DOHH2 (cell line): ENCODE measurements around the gene ATP6V0D1.

Source experiments
- H3F3A ChIP-seq: fragments of 200-600 bp; sonication (generic), shearing (Covaris generic); 2 replicates; pipeline ENCODE4 v1.6.0; 2016; ENCODE audit warnings: antibody characterized with exemption, mild to moderate bottlenecking; ENCODE audit not compliant: control insufficient read depth, insufficient read depth
- H3K27ac ChIP-seq: fragments of 200-600 bp; sonication (generic); 2 replicates; pipeline ENCODE4 v1.5.1; 2014; ENCODE audit warnings: low read depth, mild to moderate bottlenecking, low read length, moderate library complexity
- H3K27me3 ChIP-seq: fragments of 200-600 bp; sonication (generic); 2 replicates; pipeline ENCODE4 v1.6.1; 2014; ENCODE audit warnings: mild to moderate bottlenecking, low read length, mixed read lengths; ENCODE audit not compliant: control insufficient read depth
- H3K36me3 ChIP-seq: fragments of 200-600 bp; sonication (generic); 2 replicates; pipeline ENCODE4 v1.6.1; 2014; ENCODE audit warnings: mild to moderate bottlenecking, low read length, moderate library complexity, mixed read lengths; ENCODE audit not compliant: control insufficient read depth
- H3K4me1 ChIP-seq: fragments of 200-600 bp; sonication (generic); 2 replicates; pipeline ENCODE4 v1.6.1; 2014; ENCODE audit warnings: mild to moderate bottlenecking, low read length, mixed read lengths; ENCODE audit not compliant: control insufficient read depth
- H3K4me2 ChIP-seq: fragments of 200-600 bp; sonication (generic); 2 replicates; pipeline ENCODE4 v1.6.0; 2014; ENCODE audit warnings: mild to moderate bottlenecking, low read length, moderate library complexity
- H3K4me3 ChIP-seq: fragments of 200-600 bp; sonication (generic); 2 replicates; pipeline ENCODE4 v1.5.1; 2014; ENCODE audit warnings: mild to moderate bottlenecking, low read length, mixed read lengths
- H3K79me2 ChIP-seq: fragments of 200-600 bp; sonication (generic); 2 replicates; pipeline ENCODE4 v1.6.1; 2014; ENCODE audit warnings: mild to moderate bottlenecking, low read length, mixed read lengths; ENCODE audit not compliant: control insufficient read depth
- H3K9me2 ChIP-seq: fragments of 200-600 bp; sonication (generic); replicated peaks from 2 replicates; pipeline ENCODE4 v1.6.1; 2014; ENCODE audit warnings: mild to moderate bottlenecking, low read length, mixed read lengths; ENCODE audit not compliant: control insufficient read depth
- H3K9me3 ChIP-seq: fragments of 200-600 bp; sonication (generic); 2 replicates; pipeline ENCODE4 v1.6.1; 2014; ENCODE audit warnings: antibody characterized with exemption, low read length, mixed read lengths; ENCODE audit not compliant: control insufficient read depth, insufficient read depth
- H4K20me1 ChIP-seq: fragments of 200-600 bp; sonication (generic); 2 replicates; pipeline ENCODE4 v1.6.0; 2014; ENCODE audit warnings: low read depth, mild to moderate bottlenecking, antibody characterized with exemption, low read length, moderate library complexity; ENCODE audit not compliant: control insufficient read depth, insufficient read depth
- CTCF ChIP-seq: fragments of 200-600 bp; sonication (generic); IDR thresholded peaks from one replicate; pipeline ENCODE4 v1.5.1; 2014; ENCODE audit warnings: antibody characterized with exemption, mild to moderate bottlenecking, low read depth, low read length; ENCODE audit not compliant: poor library complexity, severe bottlenecking
- EZH2phosphoT487 ChIP-seq: fragments of 200-600 bp; sonication (generic); IDR thresholded peaks from 2 replicates; pipeline ENCODE4 v1.6.1; 2017; ENCODE audit warnings: borderline replicate concordance, mild to moderate bottlenecking, antibody characterized with exemption, low read length, moderate library complexity, mixed read lengths

Gene ATP6V0D1

GRCh38 chr16:67397036-67397801, 83.7 kb downstream of the ATP6V0D1 start:
- TF ChIP-seq EZH2phosphoT487 (no peak), CTCF (no peak)
- Histone ChIP-seq H3K4me1 (no peaks in the 10 kb centered on the region), H3K27ac (no peak overlapping the region), H3K9me2 (no peaks in the 10 kb centered on the region), H3K79me2 (no peaks in the 10 kb centered on the region), H3K27me3 (peaks cover 22% of the 10 kb centered on the region), H4K20me1 (no peaks in the 10 kb centered on the region), H3F3A (no peaks in the 10 kb centered on the region), H3K36me3 (no peaks in the 10 kb centered on the region), H3K4me3 (no peak overlapping the region), H3K9me3 (no peaks in the 10 kb centered on the region), H3K4me2 (no peak overlapping the region)

- Histone ChIP-seq H3K4me2 (no peak overlapping the region), H3K4me1 (no peaks in the 10 kb centered on the region), H4K20me1 (no peaks in the 10 kb centered on the region), H3K27ac (no peak overlapping the region), H3K27me3 (peaks cover 22% of the 10 kb centered on the region), H3K36me3 (no peaks in the 10 kb centered on the region), H3K4me3 (no peak overlapping the region), H3K9me3 (no peaks in the 10 kb centered on the region), H3K9me2 (no peaks in the 10 kb centered on the region), H3F3A (no peaks in the 10 kb centered on the region), H3K79me2 (no peaks in the 10 kb centered on the region)
- no peak for TF ChIP-seq CTCF
- TF ChIP-seq EZH2phosphoT487 = no peak
These were observed 84.6 kb downstream of the ATP6V0D1 start for GRCh38 chr16:67396159-67397035.

DNA sequence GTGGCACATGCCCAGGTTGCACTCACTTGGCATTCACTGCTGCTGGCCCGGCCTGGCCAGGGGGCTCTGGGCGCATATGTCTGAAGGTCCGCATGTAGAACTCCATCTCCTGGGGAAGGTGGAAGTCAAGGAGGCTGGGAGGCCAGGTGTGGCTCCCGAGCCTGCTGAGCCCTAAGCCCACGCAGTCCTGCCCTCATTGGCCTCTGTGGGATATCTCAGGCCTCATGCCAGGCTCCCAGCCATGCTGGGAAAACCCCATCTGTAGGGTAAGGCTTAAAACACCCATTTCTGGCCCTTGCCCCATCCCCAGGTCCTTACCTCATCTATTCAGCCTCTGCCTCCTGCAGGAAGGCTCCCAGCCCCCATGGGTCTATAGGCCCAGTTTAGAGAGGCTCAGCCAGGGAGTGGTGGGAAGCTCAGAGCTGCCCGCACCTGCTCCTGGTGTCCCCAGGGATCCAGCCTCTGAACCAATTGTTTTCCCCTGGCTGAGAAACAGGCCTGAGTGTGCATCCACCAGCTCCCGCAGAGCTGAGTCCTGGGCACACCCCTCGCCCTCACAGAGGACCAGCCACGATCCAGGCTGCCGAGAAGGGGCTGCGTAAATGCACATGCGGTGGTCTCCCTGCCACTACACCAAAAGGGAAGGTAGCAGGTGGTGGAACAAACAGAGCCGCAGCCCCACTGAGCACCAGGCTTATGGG, 85.3 kb downstream of the ATP6V0D1 start:
- Histone ChIP-seq H3K4me3 (no peak overlapping the region), H3K9me3 (no peaks in the 10 kb centered on the region), H4K20me1 (no peaks in the 10 kb centered on the region), H3K27me3 (peaks cover 22% of the 10 kb centered on the region), H3F3A (no peaks in the 10 kb centered on the region), H3K4me2 (no peak overlapping the region), H3K4me1 (no peaks in the 10 kb centered on the region), H3K27ac (no peak overlapping the region), H3K9me2 (no peaks in the 10 kb centered on the region), H3K36me3 (no peaks in the 10 kb centered on the region), H3K79me2 (no peaks in the 10 kb centered on the region)
- no peak for TF ChIP-seq CTCF
- TF ChIP-seq EZH2phosphoT487 = no peak
